HL-60 (cell line): ENCODE results near the gene LRRIQ4.

Source experiments
- CTCF ChIP-seq: IDR thresholded peaks from one replicate; pipeline ENCODE4 v1.5.1; 2011; ENCODE audit warnings: low read length, control low read depth, inconsistent platforms; ENCODE audit not compliant: insufficient read depth
- POLR2AphosphoS5 ChIP-seq: IDR thresholded peaks from 2 replicates; pipeline ENCODE4 v1.6.1; 2012; ENCODE audit warnings: low read depth
- REST ChIP-seq: IDR thresholded peaks from 2 replicates; pipeline ENCODE4 v1.6.1; 2012; ENCODE audit warnings: low read depth; ENCODE audit not compliant: insufficient replicate concordance

- TF ChIP-seq CTCF (no peak), REST (no peak), POLR2AphosphoS5 (no peak)
Measured at GRCh38 chr3:169848741-169849140, 36.1 kb downstream of the LRRIQ4 start.
